ENCODE results near the gene CCDC12.

CCDC12 gene

GRCh38 chr3:46922871-46923558, 53.5 kb downstream of the CCDC12 start:
- Histone ChIP-seq H3K27me3 (no peaks in the 10 kb centered on the region), H3K27ac (peak overlapping the region; percentile 39), H3K36me3 (peaks cover 42% of the 10 kb centered on the region), H3K4me1 (ENCODE audit: control insufficient read depth in 1 of 2, insufficient read depth in 1 of 2, low read depth in 1 of 2, low read length in 1 of 2) (peaks cover 39 to 41% of the 10 kb centered on the region in 2 experiments), H3K9me3 (no peaks in the 10 kb centered on the region), H3K4me3 (ENCODE audit: low read depth in 1 of 2, low read length in 1 of 2) (no peak overlapping the region)
- no peak for TF ChIP-seq CTCF (IDR thresholded peaks at IDR 0.05)

DNA sequence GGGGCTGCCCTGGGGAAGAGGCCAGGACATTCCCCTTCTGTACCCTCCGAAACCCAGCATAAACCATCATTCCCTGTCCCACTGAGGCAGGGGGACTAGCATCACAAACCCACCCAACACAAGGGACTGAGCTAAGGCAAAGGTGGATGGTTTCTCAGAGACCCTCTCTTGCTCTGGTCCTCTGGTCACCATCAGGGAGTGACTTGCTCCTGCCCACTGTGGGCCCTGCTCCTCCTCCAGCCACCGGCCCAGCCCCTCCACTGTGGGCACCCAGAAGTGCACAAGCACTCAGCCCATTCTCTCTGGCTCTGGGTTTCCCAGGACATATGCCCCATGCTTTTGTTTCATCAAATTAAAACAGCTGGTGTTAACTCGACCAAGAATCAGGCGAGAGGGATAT, 54.1 kb downstream of the CCDC12 start:
- no peak for TF ChIP-seq CTCF (IDR thresholded peaks at IDR 0.05)
- peaks cover 33 to 35% of the 10 kb centered on the region in 2 experiments for H3K4me1 ChIP-seq (ENCODE audit: control insufficient read depth in 1 of 2, insufficient read depth in 1 of 2, low read depth in 1 of 2, low read length in 1 of 2)
- no peaks in the 10 kb centered on the region for H3K9me3 ChIP-seq
- H3K27me3 ChIP-seq = no peaks in the 10 kb centered on the region
- no peak overlapping the region for H3K27ac ChIP-seq
- H3K36me3 ChIP-seq = peaks cover 42% of the 10 kb centered on the region
- H3K4me3 ChIP-seq (ENCODE audit: low read depth in 1 of 2, low read length in 1 of 2) = no peak overlapping the region

DNA sequence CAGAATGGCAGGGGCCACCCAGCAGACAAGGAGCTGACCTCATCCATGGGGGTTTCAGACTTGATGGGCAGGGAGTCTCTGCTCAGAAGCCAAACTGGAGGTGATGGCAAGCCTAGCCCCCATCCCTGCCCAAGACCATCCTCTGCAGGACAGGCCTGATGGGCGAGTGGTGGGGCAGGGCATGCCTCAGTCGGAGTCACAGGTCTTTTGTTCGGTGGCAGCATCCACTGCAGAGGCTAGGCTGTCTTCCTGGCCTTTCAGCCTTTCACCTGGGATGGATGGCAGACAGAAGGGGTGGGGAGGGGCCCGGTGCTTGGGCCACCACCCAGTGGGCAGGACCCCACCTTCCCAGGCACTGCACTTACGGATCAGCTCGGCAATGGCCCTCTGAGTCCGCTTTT, 54.7 kb downstream of the CCDC12 start:
- no peak overlapping the region for H3K4me3 ChIP-seq (ENCODE audit: low read depth in 1 of 2, low read length in 1 of 2)
- no peak overlapping the region for H3K27ac ChIP-seq
- peaks cover 27 to 29% of the 10 kb centered on the region in 2 experiments for H3K4me1 ChIP-seq (ENCODE audit: control insufficient read depth in 1 of 2, insufficient read depth in 1 of 2, low read depth in 1 of 2, low read length in 1 of 2)
- H3K27me3 ChIP-seq = no peaks in the 10 kb centered on the region
- no peak for TF ChIP-seq CTCF (IDR thresholded peaks at IDR 0.05)
- H3K36me3 ChIP-seq = peaks cover 42% of the 10 kb centered on the region
- H3K9me3 ChIP-seq = no peaks in the 10 kb centered on the region

GRCh38 chr3:46921041-46921440, 55.5 kb downstream of the CCDC12 start:
- H3K4me1 ChIP-seq (ENCODE audit: control insufficient read depth in 1 of 2, insufficient read depth in 1 of 2, low read depth in 1 of 2, low read length in 1 of 2) = peaks cover 19 to 21% of the 10 kb centered on the region in 2 experiments
- no peak for TF ChIP-seq CTCF (IDR thresholded peaks at IDR 0.05)
- peaks cover 42% of the 10 kb centered on the region for H3K36me3 ChIP-seq

DNA sequence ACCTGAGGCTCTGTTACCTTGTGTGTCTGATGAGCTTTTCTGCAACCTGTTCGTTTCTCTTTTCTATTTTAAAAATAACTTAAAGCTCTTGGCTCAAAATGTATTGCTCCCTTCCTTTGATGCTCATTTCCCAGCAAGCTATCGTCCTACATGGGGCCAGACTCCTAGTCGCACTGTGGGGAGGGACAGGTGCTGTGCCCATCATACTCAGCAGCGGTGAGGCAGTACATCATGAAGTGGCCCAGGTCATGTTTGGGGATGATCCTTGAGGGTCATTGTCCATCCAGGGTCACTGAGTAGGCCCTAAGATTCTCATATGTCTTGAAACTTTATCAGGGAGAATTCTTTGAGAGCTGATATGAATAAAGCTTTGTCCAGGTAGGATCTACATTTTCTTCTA, 57.9 kb downstream of the CCDC12 start:
- Histone ChIP-seq H3K36me3 (peaks cover 41% of the 10 kb centered on the region), H3K9me3 (no peaks in the 10 kb centered on the region), H3K4me3 (ENCODE audit: low read depth in 1 of 2, low read length in 1 of 2) (no peak overlapping the region), H3K27ac (no peak overlapping the region), H3K27me3 (no peaks in the 10 kb centered on the region), H3K4me1 (ENCODE audit: control insufficient read depth in 1 of 2, insufficient read depth in 1 of 2, low read depth in 1 of 2, low read length in 1 of 2) (peaks cover under 1 to 2% of the 10 kb centered on the region in 2 experiments)
- TF ChIP-seq CTCF (IDR thresholded peaks at IDR 0.05) = no peak

More at GRCh38 chr3:46921041-46921440, 55.5 kb downstream of the CCDC12 start:
- H3K27me3 ChIP-seq = no peaks in the 10 kb centered on the region
- H3K9me3 ChIP-seq = no peaks in the 10 kb centered on the region
- H3K4me3 ChIP-seq (ENCODE audit: low read depth in 1 of 2, low read length in 1 of 2) = no peak overlapping the region
- H3K27ac ChIP-seq = no peak overlapping the region
